Mucosa of descending colon (tissue), 3 donors: Measurements from ENCODE around the gene ZSWIM5. TPM values are rescaled to one million over a fixed set of nuclear protein-coding genes. Genes with fewer than 3 reads are reported as not detected.

ENCODE experiments used
- ATAC-seq: fragments of 200-7000 bp; cut with Tn5 transposase; one replicate; pipeline ENCODE4 v1.9.1; 2020; ENCODE audit warnings: mild to moderate bottlenecking, moderate library complexity
- DNase-seq, 3 donors: peaks; one replicate each; pipeline ENCODE4 v3.0.0-alpha.2; 2020
- H3K36me3 ChIP-seq: fragments of 200-600 bp; one replicate; pipeline ENCODE4 v1.8.0; 2021; ENCODE audit warnings: low read depth, mild to moderate bottlenecking
- H3K4me1 ChIP-seq: fragments of 200-600 bp; one replicate; pipeline ENCODE4 v1.8.0; 2021; ENCODE audit warnings: low read depth, mild to moderate bottlenecking
- H3K4me3 ChIP-seq: fragments of 200-600 bp; one replicate; pipeline ENCODE4 v1.8.0; 2021; ENCODE audit warnings: mild to moderate bottlenecking
- H3K9me3 ChIP-seq: fragments of 200-600 bp; one replicate; pipeline ENCODE4 v1.8.0; 2021; ENCODE audit warnings: mild to moderate bottlenecking
- intact Hi-C, 2 donors: fragments of 100-400 bp; cut with DNase I in 1 of 2; cut with micrococcal nuclease in 1 of 2; formaldehyde crosslinking; loops; one replicate each; pipeline versions ENCODE4 v1.11.0 to v1.11.1; 2022; cut with DNase I, micrococcal nuclease
- total RNA-seq, 3 donors: library from RNA; stranded (reverse); fragmentation: NEBNext Ultra II Directional in 2 of 3; extraction: Animal tissue kit (Norgen Biotek cat#: 25700) in 2 of 3; gene quantifications; one replicate each; pipeline versions ENCODE4 v1.2.1 to v1.2.4, GENCODE V29; 2021 to 2023
- TF ChIP-seq, protein P1 (sequence below): fragments of 200-600 bp; IDR thresholded peaks from one replicate; pipeline ENCODE4 v1.8.0; 2022; ENCODE audit warnings: antibody characterized with exemption, mild to moderate bottlenecking
- donor health status: DM: no; HTN: no; CAD: no; lungs with moderate emphysema.
- donor health status: DM: no; HTN: no; CAD: no.
- donor health status: DM: no; HTN: yes; CAD: no.

Gene ZSWIM5
- total RNA-seq, 3 donors from 2014 or later, result 6.9 to 16.5 (median 10.1) TPM

DNA sequence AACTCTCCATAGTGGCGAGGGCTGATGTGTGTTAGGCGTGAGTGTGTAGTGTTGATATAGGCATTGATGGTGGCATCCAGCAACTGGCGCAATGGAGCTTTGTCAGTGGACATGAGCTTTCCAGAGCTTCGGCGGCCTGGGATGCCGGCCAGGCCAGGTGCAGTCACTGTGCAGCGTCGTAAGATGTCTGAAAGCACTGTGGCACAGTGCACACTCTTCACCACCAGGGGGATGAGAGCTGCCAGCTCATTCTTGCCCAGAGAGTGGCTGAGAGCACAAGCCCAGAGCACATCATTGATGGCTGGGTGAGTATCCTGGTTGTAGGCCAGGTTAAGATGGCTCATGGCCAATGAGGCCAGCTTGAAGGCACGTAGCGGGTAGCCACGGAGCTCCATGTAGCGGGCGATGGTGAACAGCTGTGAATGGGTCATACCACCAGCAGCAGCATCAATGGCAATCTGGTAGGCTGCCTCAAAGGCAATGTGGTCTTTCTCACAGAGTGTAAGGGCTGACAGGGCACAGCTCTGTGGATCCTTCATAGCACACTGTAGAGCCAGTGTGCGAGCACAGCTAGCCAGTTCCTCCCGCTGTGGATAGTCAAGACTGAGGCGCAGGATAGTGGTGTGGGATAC lies 187.7 kb downstream of the ZSWIM5 start:
- H3K9me3 ChIP-seq, result no peaks in the 10 kb centered on the region

DNA sequence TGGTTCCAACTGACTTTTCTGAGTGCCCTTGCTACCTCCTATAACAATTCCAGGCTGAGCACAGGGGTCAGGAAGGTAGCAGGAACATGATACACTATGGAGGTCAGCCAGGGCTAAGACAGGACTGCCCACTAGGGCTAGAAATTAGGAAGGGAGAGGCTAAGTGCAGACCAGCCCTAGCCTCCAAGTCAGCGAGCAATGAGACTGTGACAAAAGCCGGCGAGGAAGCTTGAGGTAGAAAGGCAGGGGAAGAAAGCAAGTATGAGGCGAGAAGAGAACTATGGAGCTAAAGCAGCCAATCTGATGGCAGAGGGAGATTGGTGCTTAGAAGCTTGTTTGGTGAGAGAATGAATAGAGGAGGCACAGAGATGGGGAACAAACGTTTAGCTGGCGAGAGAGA lies 189.6 kb downstream of the ZSWIM5 start:
- H3K4me3 ChIP-seq, result no peak overlapping the region
- H3K36me3 ChIP-seq, result no peaks in the 10 kb centered on the region
- H3K4me1 ChIP-seq, result peaks cover 12% of the 10 kb centered on the region
- no peaks in the 10 kb centered on the region for H3K9me3 ChIP-seq
- ATAC-seq, result no peak
- intact Hi-C loops, result loop anchor here in 1 of 2 donors (10.0 kb wide), 1 partner anchor 222 kb away; no protein-coding TSS in a partner anchor
- DNase-seq, result no peak
- TF ChIP-seq, protein P1, sequence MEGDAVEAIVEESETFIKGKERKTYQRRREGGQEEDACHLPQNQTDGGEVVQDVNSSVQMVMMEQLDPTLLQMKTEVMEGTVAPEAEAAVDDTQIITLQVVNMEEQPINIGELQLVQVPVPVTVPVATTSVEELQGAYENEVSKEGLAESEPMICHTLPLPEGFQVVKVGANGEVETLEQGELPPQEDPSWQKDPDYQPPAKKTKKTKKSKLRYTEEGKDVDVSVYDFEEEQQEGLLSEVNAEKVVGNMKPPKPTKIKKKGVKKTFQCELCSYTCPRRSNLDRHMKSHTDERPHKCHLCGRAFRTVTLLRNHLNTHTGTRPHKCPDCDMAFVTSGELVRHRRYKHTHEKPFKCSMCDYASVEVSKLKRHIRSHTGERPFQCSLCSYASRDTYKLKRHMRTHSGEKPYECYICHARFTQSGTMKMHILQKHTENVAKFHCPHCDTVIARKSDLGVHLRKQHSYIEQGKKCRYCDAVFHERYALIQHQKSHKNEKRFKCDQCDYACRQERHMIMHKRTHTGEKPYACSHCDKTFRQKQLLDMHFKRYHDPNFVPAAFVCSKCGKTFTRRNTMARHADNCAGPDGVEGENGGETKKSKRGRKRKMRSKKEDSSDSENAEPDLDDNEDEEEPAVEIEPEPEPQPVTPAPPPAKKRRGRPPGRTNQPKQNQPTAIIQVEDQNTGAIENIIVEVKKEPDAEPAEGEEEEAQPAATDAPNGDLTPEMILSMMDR, result no peak

More for the DNA sequence above, 187.7 kb downstream of the ZSWIM5 start:
- ATAC-seq (peak; percentile 96), DNase-seq (peak; percentile 64 to 84 (median 78))
- Histone ChIP-seq H3K4me3 (no peak overlapping the region), H3K4me1 (no peaks in the 10 kb centered on the region), H3K36me3 (no peaks in the 10 kb centered on the region)
- intact Hi-C loops, result loop anchor here in 1 of 2 donors (10.0 kb wide), 1 partner anchor 224 kb away; no protein-coding TSS in a partner anchor
- TF ChIP-seq, protein P1, result peak; percentile 70

DNA sequence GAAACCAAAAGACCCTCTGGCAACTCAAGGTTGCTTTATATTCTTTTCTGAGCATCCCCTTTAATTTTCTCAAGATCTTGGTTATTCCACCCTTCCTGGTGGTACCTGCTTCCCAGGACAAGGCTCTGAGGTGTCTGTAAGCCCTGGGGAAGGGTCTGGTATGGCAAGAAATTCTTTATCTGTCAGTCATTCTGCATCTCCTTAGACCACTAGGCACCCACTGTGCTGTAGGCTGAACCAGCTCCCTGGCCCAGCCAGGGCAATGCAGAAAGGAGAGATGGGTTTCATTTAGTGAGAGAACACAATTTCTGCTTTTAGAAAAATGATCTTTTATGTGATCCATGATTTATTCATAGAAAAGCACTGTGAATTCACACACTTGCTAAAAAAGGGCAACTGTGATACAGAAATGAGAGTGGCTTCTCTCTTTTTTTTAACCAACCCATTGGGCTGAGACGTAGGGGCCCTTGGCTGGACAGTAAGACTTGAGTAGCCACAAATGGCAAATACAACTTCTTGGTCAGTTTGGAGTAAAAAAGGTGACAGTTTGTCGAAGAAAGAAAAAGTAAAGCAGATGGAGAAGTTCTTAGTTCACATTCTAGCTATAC lies 190.2 kb downstream of the ZSWIM5 start:
- Histone ChIP-seq H3K9me3 (no peaks in the 10 kb centered on the region), H3K4me1 (peaks cover 18% of the 10 kb centered on the region), H3K36me3 (no peaks in the 10 kb centered on the region), H3K4me3 (no peak overlapping the region)
- intact Hi-C loops, result loop anchor here in 1 of 2 donors (10.0 kb wide), 1 partner anchor 221 kb away; no protein-coding TSS in a partner anchor
- ATAC-seq (no peak), DNase-seq (no peak)
- TF ChIP-seq, protein P1, result no peak

DNA sequence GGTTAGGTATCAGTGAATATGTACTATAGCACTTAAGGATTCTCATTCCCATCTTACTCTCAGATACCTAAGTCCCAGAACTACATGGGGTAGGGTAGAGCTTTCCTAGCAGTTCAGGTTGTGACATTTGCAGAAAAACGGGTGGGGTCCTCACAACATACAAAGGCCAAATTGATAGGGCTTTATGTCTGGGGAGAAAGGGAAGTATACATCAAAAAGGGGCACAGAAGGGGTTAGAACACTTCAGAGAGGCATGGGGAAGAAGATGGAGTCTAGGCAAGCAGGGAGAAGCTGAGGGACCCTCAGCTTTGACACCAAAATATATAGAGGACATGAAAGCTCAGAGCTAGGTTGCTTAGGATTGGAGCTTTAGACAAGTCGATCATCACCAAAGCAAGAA lies 190.7 kb downstream of the ZSWIM5 start:
- H3K36me3 ChIP-seq, result no peaks in the 10 kb centered on the region
- ATAC-seq (no peak), DNase-seq (no peak)
- no peak overlapping the region for H3K4me3 ChIP-seq
- peaks cover 18% of the 10 kb centered on the region for H3K4me1 ChIP-seq
- TF ChIP-seq, protein P1, result no peak
- intact Hi-C loops, result loop anchor here (2.0 to 10.0 kb wide), 2 partner anchors 221 to 285 kb away; no protein-coding TSS in a partner anchor
- H3K9me3 ChIP-seq, result no peaks in the 10 kb centered on the region

DNA sequence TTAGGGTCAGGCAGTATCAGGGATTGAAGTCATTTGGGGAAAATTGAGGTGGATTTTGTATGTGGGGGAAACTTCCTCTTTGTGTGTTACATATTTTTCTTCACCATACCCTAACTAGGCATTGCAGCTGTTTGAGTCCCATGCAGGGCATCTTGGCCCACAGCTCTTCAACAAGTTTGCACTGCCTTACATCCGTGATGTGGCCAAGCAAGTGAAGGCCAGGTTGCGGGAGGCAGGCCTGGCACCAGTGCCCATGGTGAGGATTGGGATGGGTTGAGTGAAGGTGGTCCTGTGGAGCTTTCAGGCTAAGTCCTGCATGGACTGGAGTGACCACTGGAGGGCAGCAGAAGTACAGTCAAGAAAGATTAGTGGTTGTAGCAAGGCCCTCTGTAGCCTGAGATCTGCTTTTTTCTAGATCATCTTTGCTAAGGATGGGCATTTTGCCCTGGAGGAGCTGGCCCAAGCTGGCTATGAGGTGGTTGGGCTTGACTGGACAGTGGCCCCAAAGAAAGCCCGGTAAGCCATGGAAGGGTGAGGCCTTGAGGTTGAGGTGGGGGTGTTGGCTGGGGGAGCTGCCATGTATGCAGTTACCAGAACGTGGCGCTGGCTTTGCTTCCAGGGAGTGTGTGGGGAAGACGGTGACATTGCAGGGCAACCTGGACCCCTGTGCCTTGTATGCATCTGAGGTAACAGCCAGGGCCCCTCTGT lies 191.9 kb downstream of the ZSWIM5 start:
- Histone ChIP-seq H3K4me1 (peaks cover 27% of the 10 kb centered on the region), H3K9me3 (no peaks in the 10 kb centered on the region), H3K4me3 (no peak overlapping the region), H3K36me3 (no peaks in the 10 kb centered on the region)
- DNase-seq (peak; percentile 62 to 88 (median 78)), ATAC-seq (peak; percentile 11)
- TF ChIP-seq, protein P1, result peak; percentile 73
- intact Hi-C loops, result loop anchor here (2.0 to 10.0 kb wide), 4 partner anchors 218 to 288 kb away; no protein-coding TSS in a partner anchor
